ENCODE measurements around the gene ATP8B3. TPM values are rescaled to one million over a fixed set of nuclear protein-coding genes. Genes with fewer than 3 reads are reported as not detected.
A peak's percentile ranks its signal among the peaks of the same experiment; 100 is the strongest.

The ATP8B3 gene
- total and polyA plus RNA-seq, 9 of the 15 experiments (the other 6 are each of a cell fraction or from before 2014, with no cell fraction given) = 1.2 to 12.3 (median 3.8) TPM

DNA sequence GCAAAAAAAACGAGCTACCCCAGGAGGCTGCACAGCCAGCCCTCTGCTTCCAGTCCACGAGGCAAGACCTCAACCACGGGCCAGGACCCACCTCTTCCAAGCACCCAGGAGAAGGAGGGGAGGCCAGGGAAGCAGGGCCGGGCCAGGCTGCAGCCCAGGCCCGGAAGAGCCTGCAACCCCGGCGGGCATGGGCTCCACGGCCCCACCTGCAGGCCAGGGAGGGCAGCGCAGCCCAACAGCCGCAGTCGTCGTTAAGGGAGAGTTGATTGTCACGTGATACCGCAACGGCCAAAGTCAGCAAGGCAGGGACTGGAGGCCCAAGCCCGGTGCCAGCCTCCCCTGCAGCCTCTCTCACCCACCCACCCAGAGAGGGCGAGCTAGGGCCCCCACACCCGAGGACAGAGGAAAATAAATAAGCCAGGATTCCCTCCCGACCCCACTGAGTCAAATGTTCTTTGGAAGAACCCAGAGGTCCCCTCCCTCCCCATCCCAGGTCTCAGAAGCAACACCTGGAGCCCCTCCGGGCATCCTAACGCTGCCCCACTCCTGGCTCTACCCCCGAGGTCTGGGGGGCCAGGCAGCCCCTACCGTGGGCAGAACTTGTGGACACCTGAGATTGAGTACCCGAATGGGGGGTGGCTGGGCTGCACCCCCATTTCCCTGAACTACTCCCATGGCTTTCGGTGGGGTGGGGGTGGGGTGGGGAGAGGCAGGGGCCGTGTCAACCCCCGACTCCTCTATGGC is 41.4 kb upstream of the ATP8B3 start (continued):
- 0 out of 2 replicates have a peak, but pooled peaks have one; percentile 12 for TF ChIP-seq NR4A1 (CRISPR knock-in tag; IDR thresholded peaks at IDR 0.05)
- TF ChIP-seq NR4A1 (tag; IDR thresholded peaks at IDR 0.05) = no peak
- no peak for TF ChIP-seq GTF2E2 (tag; IDR thresholded peaks at IDR 0.05)
- TF ChIP-seq CBFB (CRISPR knock-in tag; IDR thresholded peaks at IDR 0.05) = no peak
- peak; percentile 66; the same call in 1 of the 2 replicates for TF ChIP-seq ZBTB17 (CRISPR knock-in tag; IDR thresholded peaks at IDR 0.05)
- TF ChIP-seq ZNF175 (CRISPR knock-in tag; IDR thresholded peaks at IDR 0.05; ENCODE audit: low read depth) = no peak
- no peak for TF ChIP-seq ZNF232 (CRISPR knock-in tag; IDR thresholded peaks at IDR 0.05)
- peak; percentile 75; the same call in 1 of the 2 replicates for TF ChIP-seq HNRNPL (IDR thresholded peaks at IDR 0.05; ENCODE audit: low read depth, low read length)
- TF ChIP-seq RBM22 (IDR thresholded peaks at IDR 0.05; ENCODE audit: low read depth, low read length, poor library complexity, severe bottlenecking) = no peak
- peak; percentile 68; the same call in 1 of the 2 replicates for TF ChIP-seq ETV5 (CRISPR knock-in tag; IDR thresholded peaks at IDR 0.05; ENCODE audit: low read depth)
- no peak for TF ChIP-seq ZNF644 (tag; IDR thresholded peaks at IDR 0.05; ENCODE audit: low read depth)
- no peak for TF ChIP-seq CHD1 (IDR thresholded peaks at IDR 0.05; ENCODE audit: low read length)
- TF ChIP-seq GATAD2B (IDR thresholded peaks at IDR 0.05; ENCODE audit: borderline replicate concordance) = no peak
- TF ChIP-seq, protein P1, sequence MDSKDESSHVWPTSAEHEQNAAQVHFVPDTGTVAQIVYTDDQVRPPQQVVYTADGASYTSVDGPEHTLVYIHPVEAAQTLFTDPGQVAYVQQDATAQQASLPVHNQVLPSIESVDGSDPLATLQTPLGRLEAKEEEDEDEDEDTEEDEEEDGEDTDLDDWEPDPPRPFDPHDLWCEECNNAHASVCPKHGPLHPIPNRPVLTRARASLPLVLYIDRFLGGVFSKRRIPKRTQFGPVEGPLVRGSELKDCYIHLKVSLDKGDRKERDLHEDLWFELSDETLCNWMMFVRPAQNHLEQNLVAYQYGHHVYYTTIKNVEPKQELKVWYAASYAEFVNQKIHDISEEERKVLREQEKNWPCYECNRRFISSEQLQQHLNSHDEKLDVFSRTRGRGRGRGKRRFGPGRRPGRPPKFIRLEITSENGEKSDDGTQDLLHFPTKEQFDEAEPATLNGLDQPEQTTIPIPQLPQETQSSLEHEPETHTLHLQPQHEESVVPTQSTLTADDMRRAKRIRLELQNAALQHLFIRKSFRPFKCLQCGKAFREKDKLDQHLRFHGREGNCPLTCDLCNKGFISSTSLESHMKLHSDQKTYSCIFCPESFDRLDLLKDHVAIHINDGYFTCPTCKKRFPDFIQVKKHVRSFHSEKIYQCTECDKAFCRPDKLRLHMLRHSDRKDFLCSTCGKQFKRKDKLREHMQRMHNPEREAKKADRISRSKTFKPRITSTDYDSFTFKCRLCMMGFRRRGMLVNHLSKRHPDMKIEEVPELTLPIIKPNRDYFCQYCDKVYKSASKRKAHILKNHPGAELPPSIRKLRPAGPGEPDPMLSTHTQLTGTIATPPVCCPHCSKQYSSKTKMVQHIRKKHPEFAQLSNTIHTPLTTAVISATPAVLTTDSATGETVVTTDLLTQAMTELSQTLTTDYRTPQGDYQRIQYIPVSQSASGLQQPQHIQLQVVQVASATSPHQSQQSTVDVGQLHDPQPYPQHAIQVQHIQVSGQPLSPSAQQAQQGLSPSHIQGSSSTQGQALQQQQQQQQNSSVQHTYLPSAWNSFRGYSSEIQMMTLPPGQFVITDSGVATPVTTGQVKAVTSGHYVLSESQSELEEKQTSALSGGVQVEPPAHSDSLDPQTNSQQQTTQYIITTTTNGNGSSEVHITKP (IDR thresholded peaks at IDR 0.05; ENCODE audit: partially characterized antibody) = no peak
- no peak for TF ChIP-seq ZFP1 (CRISPR knock-in tag; IDR thresholded peaks at IDR 0.05)
- peak; percentile 74 for TF ChIP-seq CBX1 (IDR thresholded peaks at IDR 0.05; ENCODE audit: low read depth)
- no peak for TF ChIP-seq YBX1 (IDR thresholded peaks at IDR 0.05)
- TF ChIP-seq, protein P2, sequence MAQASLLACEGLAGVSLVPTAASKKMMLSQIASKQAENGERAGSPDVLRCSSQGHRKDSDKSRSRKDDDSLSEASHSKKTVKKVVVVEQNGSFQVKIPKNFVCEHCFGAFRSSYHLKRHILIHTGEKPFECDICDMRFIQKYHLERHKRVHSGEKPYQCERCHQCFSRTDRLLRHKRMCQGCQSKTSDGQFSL (CRISPR knock-in tag; IDR thresholded peaks at IDR 0.05) = no peak; the same call in 1 of the 2 replicates
- TF ChIP-seq, protein P2 (tag; IDR thresholded peaks at IDR 0.05) = 0 out of 4 replicates have a peak, but pooled peaks of 1 of the 2 experiments have one; percentile 43
- no peak for TF ChIP-seq GATAD2A (IDR thresholded peaks at IDR 0.05)
- TF ChIP-seq BHLHE40 (IDR thresholded peaks at IDR 0.05; ENCODE audit: low read length) = peak; percentile 96
- TF ChIP-seq POLR2G (IDR thresholded peaks at IDR 0.05; ENCODE audit: low read depth, low read length) = peak; percentile 65; the same call in 1 of the 2 replicates
- TF ChIP-seq EP400 (IDR thresholded peaks at IDR 0.05) = peak; percentile 58; the same call in 1 of the 2 replicates
- TF ChIP-seq MED1 (CRISPR knock-in tag; IDR thresholded peaks at IDR 0.05; ENCODE audit: borderline replicate concordance) = no peak
- peak; percentile 57 to 84; a peak in 3 of 4 replicates for TF ChIP-seq FOXK2 (conservative IDR thresholded peaks at IDR 0.05 in 1 of 2, IDR thresholded peaks at IDR 0.05 in 1 of 2; ENCODE audit: low read depth in 2 of 2)
